SK-N-MC (cell line): ENCODE results near the gene VAV2.

Experiments used
- DNase-seq: peaks from one replicate; pipeline ENCODE4 v3.0.0-alpha.2; 2011; ENCODE audit warnings: low read depth, low spot score
- H3K27ac ChIP-seq: fragments of 200-600 bp; sonication (generic); 2 replicates; pipeline ENCODE4 v1.5.1; 2016; ENCODE audit warnings: mixed run types
- H3K36me3 ChIP-seq: fragments of 200-600 bp; sonication (generic); 2 replicates; pipeline ENCODE4 v1.6.1; 2017; ENCODE audit warnings: antibody characterized with exemption, low read length, mixed read lengths; ENCODE audit not compliant: insufficient read depth
- H3K4me3 ChIP-seq: fragments of 200-600 bp; sonication (generic); 2 replicates; pipeline ENCODE4 v1.5.1; 2016
- H3K9ac ChIP-seq: fragments of 200-600 bp; sonication (generic); 2 replicates; pipeline ENCODE4 v1.8.0; 2017; ENCODE audit warnings: mixed run types, mixed read lengths; ENCODE audit not compliant: insufficient read length
- H3K9me3 ChIP-seq: fragments of 200-600 bp; sonication (generic); 2 replicates; pipeline ENCODE4 v1.6.1; 2017; ENCODE audit warnings: low read depth, mild to moderate bottlenecking, antibody characterized with exemption, low read length, moderate library complexity, mixed read lengths
- EZH2 ChIP-seq: fragments of 200-600 bp; sonication (generic); IDR thresholded peaks from one replicate; pipeline ENCODE4 v1.6.1; 2017; ENCODE audit warnings: antibody characterized with exemption
- FOXP2 ChIP-seq: optimal IDR thresholded peaks from 2 replicates; pipeline ENCODE3; 2011; ENCODE audit warnings: mild to moderate bottlenecking, moderate library complexity; ENCODE audit not compliant: insufficient read depth; ENCODE audit errors: extremely low read length, control extremely low read depth
- POLR2AphosphoS5 ChIP-seq: IDR thresholded peaks from 2 replicates; pipeline ENCODE4 v1.6.1; 2012; ENCODE audit warnings: mild to moderate bottlenecking, low read depth, low read length, borderline replicate concordance

The VAV2 gene

GRCh38 chr9:133950629-133951111 is 41.5 kb downstream of the VAV2 start:
- TF ChIP-seq EZH2 = no peak
- TF ChIP-seq POLR2AphosphoS5 = no peak
- TF ChIP-seq FOXP2 = no peak
- 0 out of 2 replicates have a peak overlapping the region, but pooled peaks have one; percentile 17 for H3K4me3 ChIP-seq
- H3K9ac ChIP-seq = no peak overlapping the region
- no peak for DNase-seq
- no peaks in the 10 kb centered on the region for H3K9me3 ChIP-seq
- no peak overlapping the region; the same call in 1 of the 2 replicates for H3K27ac ChIP-seq
- no peaks in the 10 kb centered on the region for H3K36me3 ChIP-seq

DNA sequence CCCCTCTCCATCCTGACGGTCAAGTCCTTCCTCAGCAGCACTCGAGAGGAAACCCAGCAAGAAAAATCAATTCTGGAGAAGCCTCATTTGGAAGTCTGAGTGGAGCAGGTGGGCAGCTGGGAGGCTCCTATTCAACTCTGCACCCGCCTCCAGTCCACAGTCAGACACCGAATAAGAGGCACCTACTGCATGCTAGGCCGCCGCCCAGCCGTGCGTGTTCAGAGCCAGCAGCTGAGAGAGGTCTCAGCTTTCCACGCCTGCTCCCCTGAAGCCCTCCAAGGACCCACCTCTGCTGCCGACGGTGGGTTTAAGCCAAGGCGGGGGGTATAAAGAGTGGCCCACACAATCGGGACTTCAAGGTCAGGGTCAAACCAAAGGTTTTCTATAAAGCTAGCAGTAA is 41.9 kb downstream of the VAV2 start:
- Histone ChIP-seq H3K27ac (no peak overlapping the region), H3K9ac (no peak overlapping the region), H3K36me3 (no peaks in the 10 kb centered on the region), H3K9me3 (no peaks in the 10 kb centered on the region), H3K4me3 (no peak overlapping the region)
- DNase-seq = no peak
- TF ChIP-seq POLR2AphosphoS5 (no peak), FOXP2 (no peak)

DNA sequence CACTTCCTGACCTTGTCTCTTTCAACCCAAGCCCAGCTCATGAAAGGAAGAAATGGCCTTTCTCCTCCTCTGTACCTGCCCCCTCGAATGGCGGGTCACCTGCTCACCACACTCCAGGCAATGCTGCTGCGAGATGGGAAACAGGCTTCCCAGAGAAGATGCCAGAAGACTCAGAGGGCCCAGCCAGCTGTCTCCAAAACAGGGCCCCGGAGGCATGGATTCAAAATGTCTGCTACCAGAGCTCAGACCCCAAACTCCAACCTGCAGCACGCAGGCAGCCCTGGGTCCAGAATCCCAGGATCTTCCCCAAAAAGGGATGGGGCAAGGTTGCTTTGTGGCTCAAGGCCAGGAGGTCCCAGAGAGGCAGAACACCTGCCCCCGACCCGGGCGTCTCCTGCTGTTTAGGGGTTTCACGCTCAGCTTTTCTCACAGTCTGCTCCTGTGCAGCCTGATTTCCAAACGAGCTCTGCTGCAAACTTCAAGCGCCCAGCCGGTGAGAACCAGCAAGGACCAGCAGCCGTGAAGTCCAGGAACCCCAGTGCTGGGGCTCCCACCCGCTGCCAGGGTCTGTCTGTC is 42.5 kb downstream of the VAV2 start:
- Histone ChIP-seq H3K9ac (no peak overlapping the region), H3K36me3 (no peaks in the 10 kb centered on the region)
- TF ChIP-seq FOXP2 = no peak
- TF ChIP-seq EZH2 = no peak
- no peak for TF ChIP-seq POLR2AphosphoS5

GRCh38 chr9:133948561-133949485 is 43.3 kb downstream of the VAV2 start:
- Histone ChIP-seq H3K36me3 (no peaks in the 10 kb centered on the region), H3K4me3 (no peak overlapping the region), H3K27ac (no peak overlapping the region), H3K9ac (no peak overlapping the region), H3K9me3 (no peaks in the 10 kb centered on the region)
- TF ChIP-seq FOXP2 (no peak), POLR2AphosphoS5 (no peak), EZH2 (no peak)
- no peak for DNase-seq

More for the DNA sequence above, 42.5 kb downstream of the VAV2 start:
- no peaks in the 10 kb centered on the region for H3K9me3 ChIP-seq
- no peak overlapping the region for H3K27ac ChIP-seq
- no peak overlapping the region for H3K4me3 ChIP-seq
- no peak for DNase-seq

- TF ChIP-seq EZH2 = no peak
- no peak for TF ChIP-seq FOXP2
- TF ChIP-seq POLR2AphosphoS5 = no peak
Measured at GRCh38 chr9:133948131-133948530, 44.0 kb downstream of the VAV2 start.

GRCh38 chr9:133946840-133947486 is 45.2 kb downstream of the VAV2 start:
- no peak overlapping the region for H3K4me3 ChIP-seq
- TF ChIP-seq EZH2 (no peak), POLR2AphosphoS5 (no peak), FOXP2 (no peak)
- H3K9me3 ChIP-seq = no peaks in the 10 kb centered on the region
- no peak for DNase-seq
- H3K27ac ChIP-seq = no peak overlapping the region
- no peaks in the 10 kb centered on the region for H3K36me3 ChIP-seq
- H3K9ac ChIP-seq = no peak overlapping the region

More at GRCh38 chr9:133948131-133948530, 44.0 kb downstream of the VAV2 start:
- H3K36me3 ChIP-seq = no peaks in the 10 kb centered on the region
- H3K4me3 ChIP-seq = no peak overlapping the region
- no peak overlapping the region for H3K9ac ChIP-seq
- no peak overlapping the region for H3K27ac ChIP-seq
- no peak for DNase-seq
- H3K9me3 ChIP-seq = no peaks in the 10 kb centered on the region

GRCh38 chr9:133945977-133946753 is 46.0 kb downstream of the VAV2 start:
- no peak for DNase-seq
- Histone ChIP-seq H3K4me3 (no peak overlapping the region), H3K9ac (no peak overlapping the region), H3K27ac (no peak overlapping the region), H3K36me3 (no peaks in the 10 kb centered on the region), H3K9me3 (no peaks in the 10 kb centered on the region)
- TF ChIP-seq EZH2 (no peak), FOXP2 (no peak), POLR2AphosphoS5 (no peak)
